ENCODE results near the gene MIER2. TPM values are rescaled to one million over a fixed set of nuclear protein-coding genes. Genes with fewer than 3 reads are reported as not detected.

The MIER2 gene
- total RNA-seq, 1 donor from 2014 or later: 43.5 TPM

- no peaks in the 10 kb centered on the region for H3K4me1 Mint-ChIP-seq (ENCODE audit: low read depth, unreplicated experiment)
- H3K9me3 Mint-ChIP-seq (ENCODE audit: unreplicated experiment): peaks cover 3% of the 10 kb centered on the region
Observed at GRCh38 chr19:313988-314815, 30.4 kb downstream of the MIER2 start.

GRCh38 chr19:313169-313987 is 31.2 kb downstream of the MIER2 start:
- H3K27ac Mint-ChIP-seq (ENCODE audit: unreplicated experiment): no peak overlapping the region
- TF ChIP-seq EZH2 (IDR thresholded peaks at IDR 0.05; ENCODE audit: insufficient read depth, low read length): no peak
- TF ChIP-seq CTCF (IDR thresholded peaks at IDR 0.05; ENCODE audit: insufficient read depth, low read depth, low read length): no peak
- FAIRE-seq (no peak), DNase-seq (ENCODE audit: low read depth) (no peak)
- H3K4me1 Mint-ChIP-seq (ENCODE audit: low read depth, unreplicated experiment): no peaks in the 10 kb centered on the region
- Histone ChIP-seq H3K4me2 (ENCODE audit: low read length) (no peak overlapping the region), H3K79me2 (ENCODE audit: insufficient read depth, low read length) (peaks cover 53% of the 10 kb centered on the region), H3K27me3 (ENCODE audit: insufficient read depth, low read length) (no peaks in the 10 kb centered on the region), H2AFZ (ENCODE audit: low read depth, low read length) (no peak overlapping the region), H3K36me3 (ENCODE audit: insufficient read depth, low read length) (peaks cover 14% of the 10 kb centered on the region), H3K9me3 (ENCODE audit: insufficient read depth, low read depth, low read length) (no peaks in the 10 kb centered on the region), H3K9ac (ENCODE audit: low read length) (no peak overlapping the region), H3K27ac (ENCODE audit: low read depth, low read length) (no peak overlapping the region), H3K4me3 (ENCODE audit: insufficient read depth, low read depth, low read length) (no peak overlapping the region), H4K20me1 (ENCODE audit: insufficient read depth, low read length) (peaks cover 75% of the 10 kb centered on the region), H3K4me1 (ENCODE audit: insufficient read depth, low read length) (no peaks in the 10 kb centered on the region)
- H3K4me3 Mint-ChIP-seq (ENCODE audit: unreplicated experiment): no peak overlapping the region
- H3K36me3 Mint-ChIP-seq (ENCODE audit: low read depth, unreplicated experiment): peaks cover 16% of the 10 kb centered on the region
- no peaks in the 10 kb centered on the region for H3K27me3 Mint-ChIP-seq (ENCODE audit: low read depth, unreplicated experiment)
- H3K9me3 Mint-ChIP-seq (ENCODE audit: unreplicated experiment): peaks cover under 1% of the 10 kb centered on the region

More at GRCh38 chr19:313988-314815, 30.4 kb downstream of the MIER2 start:
- H3K9ac ChIP-seq (ENCODE audit: low read length): no peak overlapping the region
- H2AFZ ChIP-seq (ENCODE audit: low read depth, low read length): no peak overlapping the region
- H3K4me3 ChIP-seq (ENCODE audit: insufficient read depth, low read depth, low read length): no peak overlapping the region
- peaks cover 51% of the 10 kb centered on the region for H3K79me2 ChIP-seq (ENCODE audit: insufficient read depth, low read length)
- Mint-ChIP-seq H3K36me3 (ENCODE audit: low read depth, unreplicated experiment) (peaks cover 18% of the 10 kb centered on the region), H3K27ac (ENCODE audit: unreplicated experiment) (no peak overlapping the region), H3K27me3 (ENCODE audit: low read depth, unreplicated experiment) (no peaks in the 10 kb centered on the region), H3K4me3 (ENCODE audit: unreplicated experiment) (no peak overlapping the region)
- no peak for TF ChIP-seq CTCF (IDR thresholded peaks at IDR 0.05; ENCODE audit: insufficient read depth, low read depth, low read length)
- no peak for TF ChIP-seq EZH2 (IDR thresholded peaks at IDR 0.05; ENCODE audit: insufficient read depth, low read length)
- H3K27ac ChIP-seq (ENCODE audit: low read depth, low read length): no peak overlapping the region
- peaks cover 72% of the 10 kb centered on the region for H4K20me1 ChIP-seq (ENCODE audit: insufficient read depth, low read length)
- H3K4me1 ChIP-seq (ENCODE audit: insufficient read depth, low read length): no peaks in the 10 kb centered on the region
- peaks cover 14% of the 10 kb centered on the region for H3K36me3 ChIP-seq (ENCODE audit: insufficient read depth, low read length)
- H3K4me2 ChIP-seq (ENCODE audit: low read length): no peak overlapping the region
- FAIRE-seq: no peak
- H3K27me3 ChIP-seq (ENCODE audit: insufficient read depth, low read length): no peaks in the 10 kb centered on the region
- no peaks in the 10 kb centered on the region for H3K9me3 ChIP-seq (ENCODE audit: insufficient read depth, low read depth, low read length)
- DNase-seq (ENCODE audit: low read depth): no peak
